ENCODE results near the gene STOML1.

Gene STOML1

GRCh38 chr15:74019734-74020133 is 27.6 kb upstream of the STOML1 start:
- DNase-seq (ENCODE audit: low read depth): no peak

GRCh38 chr15:74013374-74013894 is 21.3 kb upstream of the STOML1 start:
- no peak for DNase-seq (ENCODE audit: low read depth)

DNA sequence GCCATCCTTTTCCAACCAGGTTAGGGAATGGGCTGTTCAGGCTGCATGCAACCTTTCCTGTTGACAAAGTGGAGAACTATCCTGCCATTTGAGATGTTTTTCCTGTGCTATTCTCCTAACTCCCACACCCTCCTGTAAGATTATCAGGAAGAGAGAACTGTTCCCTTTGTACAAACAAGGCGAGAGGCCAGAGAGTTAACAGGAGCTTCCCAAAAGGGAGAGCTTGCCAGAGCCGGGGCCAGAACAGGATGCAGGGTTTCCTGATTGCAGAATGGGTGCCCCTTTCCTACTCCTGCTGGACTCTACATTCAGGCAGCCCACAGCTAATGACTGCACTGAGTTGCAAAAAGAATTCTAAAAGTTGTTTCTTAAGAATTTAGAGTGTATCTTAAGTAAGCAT is 19.5 kb upstream of the STOML1 start:
- no peak for DNase-seq (ENCODE audit: low read depth)

- DNase-seq (ENCODE audit: low read depth): no peak
Measured at GRCh38 chr15:74010929-74011540, 18.9 kb upstream of the STOML1 start.

DNA sequence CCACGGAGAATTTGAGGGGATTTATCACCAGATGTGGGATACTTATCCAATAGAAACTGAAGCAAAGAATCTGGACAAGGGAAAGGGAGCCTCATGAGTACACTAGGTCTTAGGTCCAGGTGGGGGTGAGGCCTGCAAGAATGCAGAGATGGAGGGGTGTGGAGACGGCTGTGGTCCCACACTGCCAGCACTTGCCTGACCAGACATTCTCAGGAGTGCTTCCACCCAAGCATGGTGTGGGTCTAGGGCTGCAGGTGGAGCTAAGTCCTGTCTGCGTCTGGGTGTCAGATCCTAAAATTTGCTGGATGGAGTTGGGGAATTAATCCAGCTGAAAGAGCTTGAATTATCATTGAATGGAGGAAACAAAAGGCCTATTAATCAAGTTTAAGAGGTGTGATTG is 16.8 kb upstream of the STOML1 start:
- no peak for DNase-seq (ENCODE audit: low read depth)

DNA sequence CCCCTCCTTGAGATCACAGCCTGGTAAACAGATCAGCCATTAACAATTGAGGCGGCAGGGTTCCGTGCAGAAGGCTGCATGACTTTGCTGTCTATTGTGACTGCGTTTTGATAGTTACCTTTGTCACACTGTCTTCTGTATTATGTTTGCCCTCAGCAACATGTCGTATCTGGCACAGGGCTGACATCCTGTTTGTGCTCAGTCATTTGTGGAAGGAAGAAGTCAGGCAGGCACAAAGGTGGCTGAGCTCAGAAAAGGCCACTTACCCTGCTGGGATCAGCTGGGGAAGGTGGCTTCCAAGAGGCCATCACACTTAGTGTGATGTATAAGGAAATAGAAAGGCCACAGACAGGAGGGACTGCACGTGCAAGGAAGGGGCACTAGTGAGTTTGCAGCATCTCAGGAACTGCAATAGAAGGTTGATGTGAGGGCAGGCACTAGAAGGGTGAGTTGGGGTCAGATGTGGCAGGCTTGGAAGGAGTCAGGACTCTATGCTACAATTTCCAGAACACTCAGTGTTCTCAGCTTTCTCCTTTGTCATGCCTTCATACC is 15.8 kb upstream of the STOML1 start:
- DNase-seq (ENCODE audit: low read depth): no peak

DNA sequence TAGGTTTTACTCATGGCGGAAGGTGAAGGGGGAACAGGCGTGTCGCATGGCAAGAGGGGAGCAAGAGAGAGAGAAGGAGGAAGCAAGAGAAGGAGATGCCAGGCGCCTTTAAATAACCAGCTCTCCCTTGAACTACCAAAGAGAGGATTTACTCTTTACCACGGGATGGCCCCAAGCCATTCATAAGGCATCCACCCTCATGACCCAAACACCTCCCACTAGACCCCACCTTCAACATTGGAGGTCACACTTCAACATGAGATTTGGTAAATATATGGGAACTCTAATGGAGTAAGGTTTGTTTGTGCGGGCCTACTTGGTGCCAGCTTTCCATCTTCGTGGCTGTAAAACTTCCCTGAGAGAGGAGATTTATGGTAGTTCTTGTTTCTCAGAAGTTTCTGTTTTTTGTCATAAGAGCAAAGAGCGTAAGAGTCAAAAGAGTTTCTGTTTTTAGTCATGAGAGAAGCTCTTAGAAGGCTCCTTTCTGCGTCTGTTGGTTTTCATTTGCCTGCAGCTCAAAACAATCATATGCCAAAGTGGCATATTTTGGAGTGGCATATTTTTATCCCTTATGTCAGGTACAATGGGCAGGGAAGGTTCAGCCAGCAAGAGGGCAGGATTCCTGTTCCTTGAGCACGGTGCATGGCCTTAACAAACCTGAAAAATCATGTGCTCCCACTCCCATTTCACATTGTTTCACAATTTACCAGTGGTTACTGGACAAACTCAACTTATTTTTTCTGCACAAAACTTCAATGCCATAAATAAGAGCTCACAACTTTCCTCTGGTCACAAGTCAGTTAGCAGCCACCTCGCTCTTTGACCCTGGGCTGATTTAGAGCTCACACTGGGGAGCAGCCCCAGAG is 14.9 kb upstream of the STOML1 start:
- no peak for DNase-seq (ENCODE audit: low read depth)

DNA sequence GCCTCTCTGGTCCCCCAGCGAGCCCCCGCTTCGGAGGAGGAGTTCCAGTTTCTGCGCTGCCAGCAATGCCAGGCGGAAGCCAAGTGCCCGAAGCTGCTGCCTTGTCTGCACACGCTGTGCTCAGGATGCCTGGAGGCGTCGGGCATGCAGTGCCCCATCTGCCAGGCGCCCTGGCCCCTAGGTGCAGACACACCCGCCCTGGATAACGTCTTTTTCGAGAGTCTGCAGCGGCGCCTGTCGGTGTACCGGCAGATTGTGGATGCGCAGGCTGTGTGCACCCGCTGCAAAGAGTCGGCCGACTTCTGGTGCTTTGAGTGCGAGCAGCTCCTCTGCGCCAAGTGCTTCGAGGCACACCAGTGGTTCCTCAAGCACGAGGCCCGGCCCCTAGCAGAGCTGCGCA is 5.9 kb upstream of the STOML1 start:
- no peak for DNase-seq (ENCODE audit: low read depth)

DNA sequence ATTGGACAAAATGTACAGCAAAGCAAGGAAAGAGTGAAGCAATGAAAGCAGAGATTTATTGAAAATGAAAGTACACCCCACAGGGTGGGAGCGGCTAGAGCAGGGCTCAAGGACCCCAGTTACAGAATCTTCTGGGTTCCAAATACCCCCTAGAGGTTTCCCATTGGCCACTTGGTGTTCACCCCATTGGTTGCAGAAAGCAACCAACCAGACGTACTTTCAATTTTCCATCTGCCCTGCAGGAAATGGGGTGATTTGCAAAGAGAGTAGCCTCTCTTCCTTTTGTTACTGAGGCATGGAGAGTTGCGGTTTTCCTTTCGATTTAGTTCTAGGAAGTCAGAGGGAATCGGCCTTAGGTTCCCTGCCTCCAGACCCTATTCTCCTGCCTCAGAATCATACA is 4.8 kb upstream of the STOML1 start:
- no peak for DNase-seq (ENCODE audit: low read depth)

DNA sequence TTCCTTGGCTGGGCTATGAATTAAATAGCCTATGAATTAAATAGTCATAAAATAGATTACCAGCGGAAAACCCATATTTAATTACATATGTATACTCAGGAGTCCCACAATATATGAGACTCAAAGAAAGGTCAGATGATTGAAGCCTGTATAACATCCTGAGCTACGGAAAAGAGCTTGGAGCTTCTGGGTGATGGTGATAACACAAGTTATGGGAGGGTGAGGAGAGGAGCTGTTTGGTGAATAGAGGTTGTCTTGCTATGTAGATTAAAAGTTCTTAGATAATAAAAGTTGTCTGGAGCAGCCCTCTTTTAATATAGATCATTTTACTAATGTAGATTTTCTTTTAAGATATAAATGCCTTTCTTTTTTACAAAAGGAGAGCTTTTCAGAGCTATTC is 4.2 kb upstream of the STOML1 start:
- DNase-seq (ENCODE audit: low read depth): no peak

- no peak for DNase-seq (ENCODE audit: low read depth)
Measured at GRCh38 chr15:73994912-73995622, 3.0 kb upstream of the STOML1 start.

DNA sequence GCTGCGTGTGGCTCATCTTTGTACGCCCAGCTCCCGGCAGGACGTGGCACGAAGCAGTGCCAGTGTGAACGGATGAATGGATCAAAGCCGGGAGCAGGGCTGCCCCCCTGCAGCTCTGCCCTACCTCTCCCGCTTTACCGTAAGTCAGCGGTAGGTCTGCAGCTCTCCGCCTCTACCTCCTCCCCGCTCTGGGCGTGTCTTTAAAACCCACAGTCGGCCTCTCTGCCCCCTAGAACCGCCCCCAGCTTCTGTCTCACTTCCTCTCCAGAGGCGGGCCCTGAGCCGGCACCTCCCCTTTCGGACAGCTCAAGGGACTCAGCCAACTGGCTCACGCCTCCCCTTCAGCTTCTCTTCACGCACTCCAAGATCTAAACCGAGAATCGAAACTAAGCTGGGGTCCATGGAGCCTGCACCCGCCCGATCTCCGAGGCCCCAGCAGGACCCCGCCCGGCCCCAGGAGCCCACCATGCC is 2.4 kb upstream of the STOML1 start, which contains the start of gene PML:
Gene PML, plus strand, starts transcription at position 304 of the 471 bp plus-strand sequence. Its CDS starts 97 bp downstream, at position 401.
- DNase-seq (ENCODE audit: low read depth): peak; percentile 91

DNA sequence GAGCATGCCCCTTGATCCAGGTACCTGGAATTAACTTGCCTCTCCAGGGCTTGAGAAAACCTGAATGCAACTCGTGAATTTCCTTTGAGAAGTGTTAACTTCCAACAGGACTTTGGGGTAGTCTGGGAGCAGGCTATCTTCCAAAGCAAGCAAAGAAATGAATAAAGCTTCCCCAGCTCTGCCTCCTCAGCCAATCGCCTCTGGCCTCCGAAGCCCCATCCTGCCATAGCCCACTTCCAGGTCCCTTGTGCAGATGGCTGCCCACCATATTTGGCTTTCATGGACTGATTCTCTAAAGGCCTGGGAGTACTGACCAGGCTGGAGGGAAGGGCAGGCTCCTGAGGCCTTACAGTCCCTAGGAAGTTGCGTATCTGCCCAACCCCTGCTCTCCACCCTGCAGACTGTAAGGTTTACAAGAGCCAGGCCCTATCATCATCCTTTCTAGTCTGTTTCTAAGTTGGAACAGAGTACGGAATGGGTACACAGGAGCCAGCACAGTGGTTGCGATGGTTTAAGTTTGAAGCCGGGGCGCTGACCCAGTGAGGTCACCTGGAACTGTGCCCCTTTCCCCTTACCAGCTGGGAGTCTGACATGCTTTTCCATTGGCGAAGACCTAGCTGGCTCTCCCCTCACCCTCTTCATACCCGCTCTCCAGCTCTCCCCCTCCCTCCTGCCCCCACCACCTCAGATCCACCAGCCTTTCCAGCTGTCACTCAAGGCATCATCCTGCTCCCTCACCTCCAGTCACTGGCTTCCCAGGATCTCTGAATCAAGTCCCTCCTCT is 1.3 kb upstream of the STOML1 start:
- DNase-seq (ENCODE audit: low read depth): no peak

DNA sequence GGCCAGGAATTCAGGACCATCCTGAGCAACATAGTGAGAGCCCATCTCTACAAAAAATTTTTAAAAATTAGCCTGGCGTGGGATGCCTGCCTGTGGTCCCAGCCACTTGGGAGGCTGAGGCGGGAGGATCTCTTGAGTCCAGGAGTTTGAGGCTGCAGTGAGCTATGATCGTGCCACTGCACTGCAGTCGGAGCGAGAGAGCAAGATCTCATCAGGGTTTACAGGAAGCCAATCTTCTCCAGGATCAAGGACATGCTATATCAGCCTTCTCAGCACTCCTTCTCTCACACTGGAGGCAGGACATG is 451 bp upstream of the STOML1 start:
- no peak for DNase-seq (ENCODE audit: low read depth)

GRCh38 chr15:73991260-73991659 is 835 bp downstream of the STOML1 start:
- no peak for DNase-seq (ENCODE audit: low read depth)

DNA sequence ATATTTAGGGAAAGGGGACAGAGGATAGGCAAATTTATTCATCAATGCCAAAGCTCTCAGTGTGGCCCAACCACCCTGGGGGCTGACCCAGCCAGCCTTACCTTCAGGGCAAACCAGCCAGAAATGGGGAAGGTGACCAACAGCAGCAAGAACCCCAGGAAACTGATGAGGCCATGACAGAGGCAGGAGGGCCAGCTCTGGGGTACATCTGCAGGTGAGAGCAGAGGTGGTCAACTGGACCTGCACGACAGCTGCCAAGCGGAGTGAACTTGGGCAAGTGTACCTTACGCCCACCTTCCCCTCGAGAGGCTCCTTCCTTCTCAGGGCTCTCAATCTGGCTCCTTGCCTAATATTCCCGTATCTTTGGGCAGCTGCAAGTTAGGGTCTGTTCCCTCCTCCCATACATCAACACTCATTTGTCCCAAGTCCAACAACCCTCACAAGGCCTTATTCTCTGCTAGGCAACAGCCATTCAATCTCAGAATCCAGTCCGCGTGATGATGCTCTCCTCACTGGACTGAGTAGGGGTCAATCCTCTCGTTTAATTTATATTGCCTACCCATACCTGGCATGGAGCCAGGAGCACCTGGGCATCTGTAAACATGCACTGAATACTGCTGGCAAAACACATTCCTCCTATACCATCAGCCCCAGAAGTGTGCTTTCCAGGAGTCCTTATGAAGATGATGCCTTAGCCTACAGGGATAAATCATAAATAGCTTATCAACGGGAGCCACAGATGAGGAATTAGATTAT is 1.7 kb downstream of the STOML1 start:
- no peak for DNase-seq (ENCODE audit: low read depth)

DNA sequence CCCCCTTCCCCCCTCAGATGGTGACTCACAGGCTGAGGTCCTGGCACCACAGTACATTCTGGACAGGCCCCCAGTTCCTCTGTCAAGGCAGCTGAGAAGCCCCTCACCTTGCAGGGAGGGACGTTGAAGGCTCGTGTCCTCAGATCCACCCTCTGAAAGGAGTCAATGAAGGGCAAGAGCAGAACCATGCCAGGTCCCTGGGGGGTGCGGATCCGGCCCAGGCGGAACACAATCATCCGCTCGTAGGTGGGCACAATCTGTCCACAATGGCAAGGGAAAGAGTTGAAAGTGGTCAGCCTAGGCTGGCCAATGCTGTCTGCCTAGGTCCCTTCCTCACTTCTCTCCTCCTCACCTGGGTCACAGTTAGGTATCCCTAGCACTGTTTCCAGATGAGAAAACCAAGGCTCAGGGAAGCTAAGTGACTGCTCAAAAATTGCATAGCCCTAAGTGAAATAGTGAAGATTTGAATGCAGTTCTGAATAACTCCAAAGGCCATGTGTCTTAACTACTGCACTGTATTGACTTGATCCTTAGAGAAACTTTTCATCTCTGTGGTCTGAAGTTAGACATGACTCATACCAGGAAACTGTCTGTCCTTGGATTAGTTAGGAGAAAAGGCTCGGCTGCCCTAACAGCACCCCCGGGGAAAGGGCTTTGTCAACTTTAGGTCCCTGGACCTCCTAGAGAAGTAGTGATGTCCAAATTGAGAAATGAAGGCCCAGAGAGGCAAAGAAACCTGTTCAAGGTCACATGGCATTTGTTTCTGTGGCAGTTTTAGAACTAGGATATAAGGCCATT is 2.9 kb downstream of the STOML1 start:
- no peak for DNase-seq (ENCODE audit: low read depth)

GRCh38 chr15:73988445-73988969 is 3.6 kb downstream of the STOML1 start:
- DNase-seq (ENCODE audit: low read depth): no peak

- no peak for DNase-seq (ENCODE audit: low read depth)
Measured at GRCh38 chr15:73987681-73988444, 4.2 kb downstream of the STOML1 start.

All from stimulated activated CD4-positive, alpha-beta T cell treated with anti-CD3 and anti-CD28 coated beads, Interleukin-2, amount 100 ng/mL, for 4 hours (primary cell).